ENCODE results near the gene MAML3.

The MAML3 gene

GRCh38 chr4:140025470-140025869 is 128.5 kb downstream of the MAML3 start:
- TF ChIP-seq CTCF (conservative IDR thresholded peaks at IDR 0.05; ENCODE audit: low read depth, low read length): no peak

GRCh38 chr4:140020457-140021361 is 133.3 kb downstream of the MAML3 start:
- peak; percentile 51 for DNase-seq (ENCODE audit: low read depth)
- no peak for TF ChIP-seq CTCF (conservative IDR thresholded peaks at IDR 0.05; ENCODE audit: low read depth, low read length)

More at GRCh38 chr4:140025470-140025869, 128.5 kb downstream of the MAML3 start:
- no peak overlapping the region for H3K4me3 ChIP-seq (ENCODE audit: low read depth, low read length)
- DNase-seq (ENCODE audit: low read depth): no peak

GRCh38 chr4:140019619-140020347 is 134.2 kb downstream of the MAML3 start:
- H3K4me3 ChIP-seq (ENCODE audit: low read depth, low read length): no peak overlapping the region
- no peak for TF ChIP-seq CTCF (conservative IDR thresholded peaks at IDR 0.05; ENCODE audit: low read depth, low read length)
- no peak for DNase-seq (ENCODE audit: low read depth)

More at GRCh38 chr4:140020457-140021361, 133.3 kb downstream of the MAML3 start:
- no peak overlapping the region for H3K4me3 ChIP-seq (ENCODE audit: low read depth, low read length)

- no peak for DNase-seq (ENCODE audit: low read depth)
- no peak for TF ChIP-seq CTCF (conservative IDR thresholded peaks at IDR 0.05; ENCODE audit: low read depth, low read length)
- no peak overlapping the region for H3K4me3 ChIP-seq (ENCODE audit: low read depth, low read length)
Observed at GRCh38 chr4:140018931-140019618, 134.9 kb downstream of the MAML3 start.

- no peak for TF ChIP-seq CTCF (conservative IDR thresholded peaks at IDR 0.05; ENCODE audit: low read depth, low read length)
- no peak for DNase-seq (ENCODE audit: low read depth)
- H3K4me3 ChIP-seq (ENCODE audit: low read depth, low read length): no peak overlapping the region
Observed at GRCh38 chr4:140014284-140014683, 139.7 kb downstream of the MAML3 start.

- peak; percentile 82 for TF ChIP-seq CTCF (conservative IDR thresholded peaks at IDR 0.05; ENCODE audit: low read depth, low read length)
- H3K4me3 ChIP-seq (ENCODE audit: low read depth, low read length): no peak overlapping the region
- peak; percentile 94 for DNase-seq (ENCODE audit: low read depth)
Observed at GRCh38 chr4:140012688-140013486, 141.1 kb downstream of the MAML3 start.
